HG03039 (cell line): ENCODE data around the gene NIPSNAP2.
"Not testable (repeated sequence)": the region's sequence is repeated elsewhere in the genome, so short reads cannot be mapped to it uniquely, and the experiment has no call there.

ENCODE experiments used
- ATAC-seq: cut with Tn5 transposase; IDR thresholded peaks from one replicate; pipeline ENCODE4 v1.9.1; 2021; ENCODE audit warnings: mild to moderate bottlenecking, moderate library complexity; ENCODE audit not compliant: unreplicated experiment

NIPSNAP2 gene

DNA sequence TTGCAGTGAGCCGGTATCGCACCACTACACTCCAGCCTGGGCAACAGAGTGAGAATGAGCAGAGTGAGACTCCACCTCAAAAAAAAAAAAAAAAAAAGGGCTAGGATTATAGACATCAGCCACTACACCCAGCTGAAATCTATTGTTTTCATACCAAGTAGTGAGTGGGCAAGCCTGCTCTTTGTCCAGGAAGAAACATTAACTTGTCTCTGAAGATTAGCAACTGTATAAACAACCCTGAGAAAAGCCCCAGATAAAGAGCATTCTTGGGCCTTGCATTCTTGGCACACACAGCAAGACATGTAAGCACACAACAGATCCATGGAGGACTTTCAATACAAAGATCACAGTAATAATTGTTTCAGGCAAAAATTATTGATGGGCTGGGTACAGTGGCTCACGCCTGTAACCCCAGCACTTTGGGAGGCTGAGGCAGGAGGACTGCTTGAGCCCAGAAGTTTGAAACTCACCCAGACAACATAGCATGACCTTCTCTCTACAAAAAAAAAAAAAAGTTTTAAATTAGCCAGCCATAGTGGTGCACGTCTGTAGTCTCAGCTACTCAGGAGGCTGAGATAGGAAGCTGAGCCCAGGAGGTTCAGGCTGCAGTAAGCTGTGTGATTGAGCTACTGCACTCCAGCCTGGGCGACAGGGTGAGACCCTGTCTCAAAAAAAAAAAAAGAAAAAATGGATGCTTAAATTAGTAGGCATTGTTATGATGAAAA, 82.5 kb downstream of the NIPSNAP2 start:
- no peak for ATAC-seq

DNA sequence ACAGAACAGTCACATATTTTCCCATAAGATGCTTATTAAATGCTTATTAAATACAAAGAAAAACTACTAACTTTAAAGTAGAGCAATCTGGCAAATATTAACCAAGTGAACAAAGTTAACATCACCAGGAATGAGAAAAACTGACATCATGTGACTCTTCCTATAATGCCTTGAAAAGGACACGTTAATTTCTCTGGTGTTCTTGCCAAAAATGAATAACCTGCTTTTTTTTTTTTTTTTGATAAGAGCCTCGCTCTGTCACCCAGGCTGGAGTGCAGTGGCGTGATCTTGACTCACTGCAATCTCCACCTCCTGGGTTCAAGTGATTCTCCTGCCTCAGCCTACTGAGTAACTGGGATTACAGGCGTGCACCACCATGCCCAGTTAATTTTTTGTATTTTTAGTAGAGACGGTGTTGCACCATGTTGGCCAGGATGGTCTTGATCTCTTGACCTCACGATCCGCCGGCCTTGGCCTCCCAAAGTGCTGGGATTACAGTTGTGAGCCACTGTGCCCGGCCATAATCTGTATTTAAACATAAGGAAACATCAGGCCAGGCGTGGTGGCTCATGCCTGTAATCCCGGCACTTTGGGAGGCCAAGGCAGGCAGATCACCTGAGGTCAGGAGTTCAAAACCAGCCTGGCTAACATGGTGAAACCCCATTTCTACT, 83.2 kb downstream of the NIPSNAP2 start:
- ATAC-seq = not testable (repeated sequence)

DNA sequence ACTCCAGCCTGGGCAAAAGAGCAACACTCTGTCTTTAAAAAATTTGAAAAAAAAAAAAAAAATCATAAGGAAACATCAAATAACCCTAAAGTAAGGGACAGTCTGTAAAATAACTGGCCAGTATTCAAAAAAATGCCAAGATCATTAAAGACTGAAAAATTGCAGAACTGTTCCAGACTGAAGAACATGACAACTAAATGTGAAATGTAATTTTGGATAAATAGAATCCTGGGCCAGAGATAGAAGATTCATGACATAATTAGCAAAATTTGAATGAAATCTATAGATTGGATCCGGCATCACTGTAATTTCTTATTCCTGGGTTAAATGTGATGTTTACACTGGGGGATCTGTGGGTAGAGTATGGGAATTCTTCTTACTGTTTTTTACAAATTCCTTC, 83.9 kb downstream of the NIPSNAP2 start:
- ATAC-seq = no peak

DNA sequence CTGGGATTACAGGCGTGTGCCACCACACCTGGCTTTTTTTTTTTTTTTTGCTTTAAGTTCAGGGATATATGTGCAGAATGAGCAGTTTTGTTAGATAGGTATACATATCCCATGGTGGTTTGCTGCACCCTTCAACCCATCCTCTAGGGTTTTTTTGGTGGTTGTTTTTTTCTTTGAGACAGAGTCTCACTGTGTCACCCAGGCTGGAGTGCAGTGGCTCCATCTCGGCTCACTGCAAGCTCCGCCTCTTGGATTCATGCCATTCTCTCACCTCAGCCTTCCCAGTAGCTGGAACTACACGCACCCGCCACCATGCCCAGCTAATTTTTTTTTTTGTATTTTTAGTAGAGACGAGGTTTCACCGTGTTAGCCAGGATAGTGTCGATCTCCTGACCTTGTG, 84.4 kb downstream of the NIPSNAP2 start:
- not testable (repeated sequence) for ATAC-seq
